ENCODE measurements around the gene KAZN.

Gene KAZN

DNA sequence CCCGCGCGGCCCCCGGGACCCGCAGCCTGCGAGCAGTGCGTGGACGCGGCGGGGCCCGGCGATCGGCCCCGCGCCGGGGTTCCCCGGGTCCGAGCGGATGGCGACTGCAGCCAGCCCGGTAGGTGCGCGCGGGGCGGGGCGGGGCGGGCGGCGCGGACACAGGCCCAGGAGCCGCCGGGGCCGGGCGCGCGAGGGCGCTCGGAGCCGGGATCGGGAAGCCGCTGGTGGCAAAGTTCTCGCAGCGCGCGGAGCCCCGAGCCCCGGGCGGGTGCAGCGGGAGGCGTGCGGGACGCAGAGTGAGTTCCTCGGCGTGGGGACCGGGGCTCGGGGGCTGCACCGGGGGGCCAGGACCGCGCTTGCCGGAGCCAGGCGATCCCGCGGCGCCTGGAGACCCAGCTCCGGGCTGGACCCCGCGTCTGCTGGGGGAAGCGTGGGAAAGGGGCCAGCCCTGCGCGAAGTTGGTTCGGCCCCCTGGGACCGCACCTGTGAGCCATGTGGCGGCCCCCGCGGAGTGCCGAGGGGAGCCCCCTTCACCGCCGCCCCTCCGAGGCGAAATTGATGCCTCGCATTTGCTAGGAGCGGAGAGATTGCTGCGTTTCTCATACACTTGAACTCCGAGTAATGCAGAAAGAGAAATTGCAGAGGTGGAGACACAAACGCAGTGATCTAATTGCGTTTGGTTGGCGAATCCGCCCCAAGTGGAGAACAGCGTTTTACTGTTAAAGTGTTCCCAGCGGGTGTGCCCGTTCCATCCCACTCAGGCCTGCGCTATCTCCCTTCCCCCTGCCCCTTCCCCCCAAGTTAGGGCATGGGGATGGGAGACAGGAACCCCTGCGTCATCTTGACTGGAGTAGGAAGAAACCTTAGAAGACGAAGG, 326.2 kb downstream of the KAZN start:
- DNase-seq, result no peak

DNA sequence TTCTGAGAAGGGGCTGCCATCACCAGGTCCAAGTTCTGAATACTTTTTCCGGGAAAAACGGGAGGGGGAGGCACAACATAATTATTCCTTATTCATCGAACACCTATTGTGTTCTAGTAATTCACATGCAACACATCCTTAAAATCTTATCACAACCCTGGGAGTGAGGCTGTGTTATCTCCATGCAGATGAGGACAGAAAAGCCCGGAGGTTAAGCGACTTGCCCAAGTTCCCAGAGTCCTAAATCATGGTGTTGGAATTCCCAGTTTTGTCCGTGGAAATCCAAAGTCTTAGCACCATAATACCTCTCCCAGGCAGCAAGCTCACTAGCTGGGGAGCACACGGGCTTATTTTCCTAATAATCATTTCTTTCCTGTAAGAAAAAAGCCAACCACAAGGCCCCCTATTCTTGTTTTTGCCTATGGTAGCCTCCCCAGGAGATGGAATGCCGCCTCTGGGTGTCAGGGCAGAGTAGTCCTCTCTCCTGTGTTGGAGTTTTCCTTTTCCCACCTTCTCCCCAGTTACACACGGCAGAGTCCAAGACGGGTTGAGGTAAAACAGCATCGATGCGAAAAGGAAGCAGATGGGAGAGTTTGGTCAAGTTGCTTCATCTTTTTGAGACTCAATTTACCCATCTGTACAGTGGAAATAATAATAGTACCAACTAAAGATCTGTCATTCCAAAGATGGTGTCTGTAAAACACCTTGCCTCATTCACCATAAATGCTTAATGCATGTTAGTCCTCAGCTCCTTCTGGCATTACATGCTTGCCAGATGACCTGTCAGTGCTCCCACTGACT, 327.1 kb downstream of the KAZN start:
- DNase-seq, result no peak

DNA sequence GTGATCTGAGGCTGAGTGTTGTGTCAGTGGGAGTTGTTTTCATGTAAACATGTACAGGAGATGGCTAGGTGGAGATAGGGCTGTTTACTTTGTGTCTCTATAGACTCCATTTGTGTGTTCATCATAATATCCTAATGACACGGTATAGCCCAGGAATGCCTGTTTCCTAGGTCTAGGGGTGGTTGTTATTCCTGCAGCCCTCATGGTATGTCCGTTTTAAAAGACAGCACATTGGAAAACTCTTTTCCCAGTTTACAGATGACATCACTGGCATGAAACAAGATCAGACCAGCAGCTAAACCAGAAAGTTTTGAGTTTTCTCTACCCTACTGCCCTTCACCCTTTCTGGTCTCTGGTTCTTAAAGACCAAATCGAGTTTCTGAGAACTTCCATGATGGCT, 327.7 kb downstream of the KAZN start:
- no peak for DNase-seq

DNA sequence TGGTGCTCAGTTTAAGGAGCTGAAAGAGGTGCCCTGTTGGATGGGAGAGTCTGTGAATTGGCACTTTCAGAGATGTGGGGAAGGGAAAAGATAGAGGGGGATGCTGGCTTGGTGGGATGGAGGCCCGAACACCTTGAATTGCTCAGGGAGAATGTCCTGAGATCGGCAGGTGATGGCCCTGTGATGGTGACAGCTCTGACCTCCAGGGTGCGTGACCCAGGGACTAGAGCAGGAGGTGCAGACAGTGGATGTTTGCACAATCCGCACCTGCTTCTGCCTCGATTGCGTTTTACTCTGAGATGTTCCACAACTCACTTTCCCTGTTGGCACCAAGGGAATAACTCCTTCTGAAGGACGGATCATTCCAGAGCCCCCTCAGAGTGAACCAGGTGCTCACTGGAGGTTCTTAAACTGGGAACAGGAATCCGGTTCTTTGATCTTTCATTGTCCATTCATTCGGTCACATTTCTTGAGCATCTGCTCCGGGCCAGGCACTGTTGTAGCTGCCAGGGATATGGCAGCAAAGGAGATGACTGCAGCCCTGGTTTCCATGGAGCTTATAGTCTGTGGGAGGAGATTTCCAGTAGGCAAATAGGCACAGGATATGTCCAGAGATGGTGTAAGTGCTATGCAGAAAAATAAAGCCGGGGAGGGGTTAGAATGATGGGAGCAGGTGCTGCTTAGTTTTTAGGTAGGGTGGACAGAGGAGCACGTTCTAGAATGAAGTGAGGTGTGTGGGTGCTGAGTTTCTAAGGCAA, 328.5 kb downstream of the KAZN start:
- no peak for DNase-seq

DNA sequence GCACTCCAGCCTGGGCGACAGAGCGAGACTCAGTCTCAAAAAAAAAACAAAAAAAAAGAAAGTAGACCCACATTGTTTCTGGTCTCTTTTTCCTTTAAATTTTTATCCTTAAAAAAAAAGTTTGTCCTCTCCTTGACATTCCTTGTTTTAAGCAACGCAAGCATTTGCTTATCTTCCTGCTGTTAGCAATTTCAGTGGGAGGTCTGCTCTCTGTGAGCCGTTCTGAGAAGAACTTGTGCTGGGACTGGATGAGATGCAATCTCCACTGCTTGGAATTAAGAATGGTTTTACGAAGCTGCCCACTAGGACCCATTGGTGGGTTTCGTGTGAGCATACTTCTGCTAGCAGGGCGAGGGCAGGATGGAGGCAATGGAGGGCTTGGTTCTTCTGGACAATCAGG, 329.9 kb downstream of the KAZN start:
- DNase-seq, result no peak

DNA sequence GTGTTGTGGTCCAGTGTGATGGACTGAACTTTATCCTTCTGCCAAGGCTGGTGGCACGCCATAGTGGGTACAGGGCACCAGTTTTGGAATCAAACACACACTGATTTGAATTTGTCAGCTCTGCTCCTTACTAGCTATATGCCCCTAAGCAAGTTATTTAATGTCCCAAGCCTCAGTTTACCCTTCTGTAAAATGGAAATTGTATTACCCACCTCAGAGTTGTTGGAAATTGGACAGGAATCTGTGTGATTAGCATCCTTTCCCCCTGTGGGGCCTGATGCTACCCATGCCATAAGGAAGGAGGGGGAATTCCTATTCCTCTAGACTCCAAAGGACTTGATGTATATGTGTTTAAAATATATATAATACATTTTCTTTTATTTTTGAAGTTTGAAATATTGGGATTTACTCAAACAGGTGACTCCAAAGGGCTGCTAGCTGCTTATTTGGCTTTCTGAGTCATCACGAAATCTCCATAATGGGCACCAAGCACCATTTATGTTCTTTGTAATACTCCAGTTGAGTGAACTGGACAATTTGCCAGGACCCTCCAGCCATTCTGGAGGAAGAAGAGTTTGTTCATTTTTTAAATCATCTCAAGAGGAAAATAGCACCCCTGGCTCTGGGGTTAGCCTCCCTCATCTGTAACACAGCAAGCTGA, 330.5 kb downstream of the KAZN start:
- no peak for DNase-seq

DNA sequence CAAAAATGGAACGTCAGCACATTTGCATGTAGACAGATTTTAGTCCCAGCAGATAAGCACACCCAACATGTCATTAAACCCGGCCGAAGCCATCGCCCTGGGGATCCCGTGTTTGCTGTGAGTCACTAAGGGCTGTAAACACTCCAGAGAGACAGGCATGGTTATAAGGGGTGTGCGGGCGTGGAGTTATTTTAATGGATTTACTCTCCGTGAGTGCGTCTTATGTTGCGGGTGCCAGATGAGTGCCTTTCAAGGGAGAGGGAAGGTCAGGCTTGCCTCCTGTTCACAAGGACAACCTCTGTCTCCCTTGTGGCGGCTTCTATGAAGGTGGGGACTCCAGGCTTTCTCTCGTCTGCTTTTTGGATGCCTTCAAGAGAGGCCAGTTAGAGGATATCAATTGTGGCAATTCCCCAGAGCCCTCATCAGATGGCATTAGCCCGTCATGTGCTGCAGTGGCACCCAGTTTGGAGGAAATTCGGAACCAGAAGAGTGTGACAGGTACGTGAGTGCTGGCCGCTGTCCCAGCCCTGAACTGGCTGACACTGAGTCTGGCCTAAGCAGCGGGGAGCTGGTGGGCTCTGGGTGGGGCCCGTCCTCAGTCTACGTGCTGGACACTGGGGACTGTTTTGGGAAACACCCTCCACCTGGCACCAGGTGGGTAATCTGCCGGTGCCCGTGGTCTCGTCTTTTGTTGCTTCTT, 331.2 kb downstream of the KAZN start:
- DNase-seq, result no peak

DNA sequence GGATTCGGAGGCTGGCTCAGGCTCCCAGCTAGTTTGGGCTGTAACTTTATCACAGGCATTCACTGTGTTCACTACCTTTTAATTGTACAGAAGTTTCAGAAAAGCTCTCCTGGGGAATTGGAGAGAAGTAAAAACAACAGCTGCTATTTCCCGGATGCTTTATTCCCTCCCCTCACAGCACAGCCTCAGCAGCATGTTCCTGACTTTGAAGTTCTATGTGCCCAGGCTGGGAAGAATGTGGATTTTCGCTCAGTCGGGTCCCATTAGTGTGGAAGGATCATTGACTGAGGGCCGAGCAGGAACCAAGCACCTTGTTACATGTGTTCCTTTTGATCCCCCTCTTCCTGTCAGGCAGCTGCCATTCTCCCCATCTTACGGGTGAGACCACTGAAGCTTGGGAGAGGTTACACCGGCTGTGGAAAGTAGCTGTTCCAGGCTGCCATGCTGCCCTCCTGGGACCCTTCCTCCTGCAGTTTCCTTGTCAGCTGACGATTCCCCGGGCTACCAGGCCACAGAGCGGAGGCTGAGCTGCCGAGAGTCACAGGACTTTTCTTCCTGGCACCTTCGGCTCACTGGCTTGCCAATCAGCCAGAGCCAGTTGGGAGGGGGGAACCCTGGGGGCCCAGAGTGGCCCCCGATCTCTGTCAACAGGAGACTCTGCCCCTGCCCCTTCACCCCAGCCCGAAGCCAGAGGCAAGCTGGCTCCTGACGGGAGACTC, 331.9 kb downstream of the KAZN start:
- DNase-seq, result no peak

DNA sequence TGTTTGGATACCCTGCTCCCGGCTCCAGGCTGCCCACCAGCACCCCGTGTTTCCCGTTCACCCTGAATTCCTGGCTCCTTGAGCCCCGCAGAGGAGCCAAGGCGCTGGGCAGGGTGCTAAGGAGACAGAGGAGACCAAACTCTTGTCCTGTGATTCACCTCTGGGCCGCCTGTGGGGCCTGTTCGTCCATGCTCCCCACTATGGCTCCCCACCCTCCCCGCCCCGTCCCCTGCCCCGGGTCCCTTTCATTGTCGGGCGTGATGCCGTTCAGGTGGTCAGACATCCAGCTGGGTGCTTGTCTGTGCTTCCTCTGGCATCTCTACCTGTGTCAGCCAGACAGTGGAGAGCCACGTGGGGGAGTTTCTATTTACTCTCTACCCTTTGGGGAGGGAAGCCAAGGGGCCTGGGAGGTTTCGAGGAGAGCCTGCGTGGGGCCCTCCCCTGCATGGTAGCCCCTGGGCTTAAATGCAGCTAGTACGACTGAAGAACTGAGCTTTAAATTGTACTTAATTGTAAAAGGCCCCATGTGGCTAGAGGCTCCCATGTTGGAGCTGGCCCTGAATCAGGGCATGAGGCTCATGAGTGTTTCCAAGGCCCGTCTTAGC, 333.7 kb downstream of the KAZN start:
- no peak for DNase-seq

DNA sequence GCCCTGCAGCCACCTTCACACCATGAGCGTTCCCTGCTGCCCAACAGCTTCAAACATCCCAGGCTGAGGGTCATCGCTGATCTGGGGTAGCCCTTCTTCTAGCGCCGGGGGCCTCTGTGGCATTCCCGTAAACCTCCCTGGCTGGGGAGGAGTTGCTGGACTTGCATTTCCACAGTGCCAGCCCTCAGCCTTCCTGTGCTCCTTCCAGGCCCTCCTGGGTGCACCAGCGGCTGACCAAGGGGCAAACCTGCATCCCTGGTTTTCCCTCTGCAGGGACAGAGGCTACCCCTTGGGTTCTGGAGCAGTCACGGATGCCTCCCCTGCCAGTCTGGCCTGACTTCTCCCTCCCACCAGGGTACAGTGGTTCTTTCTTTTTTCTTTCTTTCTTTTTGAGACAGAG, 336.4 kb downstream of the KAZN start:
- DNase-seq, result no peak

DNA sequence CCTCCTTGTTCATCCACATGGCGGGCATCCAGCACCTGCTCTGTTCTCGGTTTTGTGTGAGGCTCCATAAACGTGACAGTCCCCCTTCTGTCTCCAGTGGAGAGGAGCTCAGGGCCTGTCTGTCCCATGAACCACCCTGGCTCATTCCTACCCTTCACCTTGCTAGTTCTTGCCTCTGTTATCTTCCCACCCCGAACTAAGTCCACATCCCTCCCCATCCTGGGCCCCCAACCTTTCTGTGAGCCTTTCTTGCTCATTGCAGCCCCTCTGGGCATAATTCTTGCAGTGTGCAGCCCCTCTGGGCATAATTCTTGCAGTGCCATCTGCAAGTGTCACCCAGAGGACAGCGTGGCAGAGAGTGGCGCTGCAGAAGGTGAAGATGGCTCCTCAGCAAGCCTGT, 338.3 kb downstream of the KAZN start:
- DNase-seq, result no peak

DNA sequence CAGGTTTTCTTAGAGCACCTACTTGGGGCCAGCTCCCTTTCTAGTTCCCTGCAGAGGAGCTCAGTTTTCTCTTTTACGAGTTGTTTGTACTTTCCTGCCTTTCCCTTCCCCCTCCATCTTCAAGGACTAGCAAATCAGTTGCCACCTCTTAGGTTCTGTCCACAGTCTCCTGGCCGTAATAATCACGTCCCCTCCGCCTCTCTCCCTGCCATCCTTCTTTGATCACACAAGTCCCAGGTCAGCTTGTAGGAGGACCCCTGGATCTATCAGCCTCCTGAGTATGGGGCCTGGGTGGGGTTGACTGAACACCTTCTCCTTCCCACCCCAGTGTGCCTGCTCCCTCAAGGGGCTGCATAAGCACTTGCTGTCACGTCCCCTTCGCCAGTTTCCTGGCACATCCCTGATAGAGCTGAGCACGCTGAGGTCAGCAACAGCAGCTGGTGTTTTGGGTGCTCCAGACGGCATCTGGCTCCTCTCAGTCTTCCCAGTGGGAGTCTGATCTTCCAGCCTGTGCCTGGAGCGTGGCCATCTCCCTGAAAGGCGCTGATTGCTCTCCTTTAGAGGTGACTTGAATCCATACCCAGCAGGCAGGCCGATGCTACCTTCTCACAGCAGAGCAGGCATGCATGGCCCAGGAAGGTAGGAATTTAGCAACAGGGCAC, 338.9 kb downstream of the KAZN start:
- no peak for DNase-seq

DNA sequence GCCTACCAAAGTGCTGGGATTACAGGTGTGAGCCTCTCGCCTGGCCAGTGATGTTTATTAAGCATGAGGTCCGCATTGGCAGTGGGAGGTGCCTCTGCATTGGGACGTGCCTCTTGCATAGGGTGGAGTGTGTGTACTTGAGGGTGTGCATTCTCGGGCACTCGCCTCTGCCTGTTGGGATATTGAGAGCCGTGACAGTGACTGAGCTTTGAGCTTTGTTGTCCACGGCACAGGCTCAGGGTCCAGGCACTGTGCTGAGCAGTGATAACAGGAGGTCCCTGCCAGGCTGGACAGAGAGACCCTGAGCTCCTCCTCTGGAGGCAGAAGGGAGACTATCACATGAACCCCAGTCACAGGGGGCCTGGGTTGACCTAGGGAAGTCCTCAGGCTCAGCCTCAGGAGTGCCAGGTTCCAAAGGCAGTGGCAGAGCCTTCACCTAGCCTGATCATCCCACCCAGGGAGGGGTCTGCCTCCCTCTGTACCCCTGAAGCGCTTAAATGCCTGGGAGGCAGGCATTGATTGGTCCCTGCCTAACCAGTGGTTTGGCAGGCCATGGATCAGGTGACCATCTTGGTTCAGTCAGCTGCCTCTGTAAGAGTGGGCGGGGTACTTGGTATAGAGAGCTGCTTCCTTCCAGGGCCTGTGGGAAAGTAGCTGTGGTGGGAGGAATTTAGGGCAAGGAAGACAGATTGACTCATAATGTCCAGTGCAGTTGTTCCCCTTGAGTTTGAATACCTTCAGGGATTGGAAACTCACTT, 341.2 kb downstream of the KAZN start:
- no peak for DNase-seq

DNA sequence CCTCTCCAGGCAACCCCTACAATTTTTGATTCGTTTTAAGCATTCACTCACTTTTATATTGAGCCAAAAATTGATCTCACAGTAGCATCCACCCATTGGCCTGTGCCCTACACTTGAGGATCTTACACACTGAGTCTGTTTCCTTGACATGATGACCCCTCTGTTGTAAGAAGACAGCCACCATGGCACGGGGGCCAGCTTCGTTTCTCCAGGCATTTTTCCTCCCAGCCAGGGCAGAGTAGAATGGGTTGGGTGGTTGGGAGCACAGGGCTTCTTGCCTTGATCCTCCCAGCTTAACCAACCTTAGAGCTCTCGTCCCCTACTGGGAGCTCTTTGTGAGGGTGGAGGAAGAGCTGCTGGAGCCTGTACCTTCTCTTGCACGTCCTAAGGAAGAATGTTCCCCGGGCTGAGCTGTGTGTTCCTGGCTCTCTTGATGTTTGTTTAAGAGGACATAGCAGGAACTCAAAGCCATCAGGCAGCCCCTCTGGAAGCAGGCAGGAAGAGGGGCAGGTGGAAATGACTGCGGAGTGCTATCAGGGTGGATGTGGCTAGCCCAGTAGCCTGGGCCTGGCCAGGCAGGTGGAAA, 341.9 kb downstream of the KAZN start:
- DNase-seq, result no peak

DNA sequence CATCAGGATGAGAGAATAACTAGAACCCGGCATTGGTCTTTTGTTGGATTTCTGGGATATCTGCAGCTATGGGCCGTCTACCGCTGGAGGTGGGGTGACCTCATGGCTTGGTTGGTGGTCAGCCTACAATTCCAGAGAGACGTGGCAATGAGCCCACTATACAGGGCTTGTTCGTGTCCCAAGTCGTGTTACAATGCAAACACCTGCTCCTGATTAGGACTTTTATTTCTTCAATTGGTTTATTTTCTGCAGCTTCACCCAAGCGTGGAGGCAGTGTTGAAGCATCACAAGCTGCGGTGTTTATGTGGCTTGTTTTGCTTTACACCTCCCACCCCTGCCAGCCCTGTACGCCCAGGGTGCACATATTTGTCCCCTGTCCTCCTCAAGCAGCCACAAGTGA, 343.4 kb downstream of the KAZN start:
- DNase-seq, result no peak

DNA sequence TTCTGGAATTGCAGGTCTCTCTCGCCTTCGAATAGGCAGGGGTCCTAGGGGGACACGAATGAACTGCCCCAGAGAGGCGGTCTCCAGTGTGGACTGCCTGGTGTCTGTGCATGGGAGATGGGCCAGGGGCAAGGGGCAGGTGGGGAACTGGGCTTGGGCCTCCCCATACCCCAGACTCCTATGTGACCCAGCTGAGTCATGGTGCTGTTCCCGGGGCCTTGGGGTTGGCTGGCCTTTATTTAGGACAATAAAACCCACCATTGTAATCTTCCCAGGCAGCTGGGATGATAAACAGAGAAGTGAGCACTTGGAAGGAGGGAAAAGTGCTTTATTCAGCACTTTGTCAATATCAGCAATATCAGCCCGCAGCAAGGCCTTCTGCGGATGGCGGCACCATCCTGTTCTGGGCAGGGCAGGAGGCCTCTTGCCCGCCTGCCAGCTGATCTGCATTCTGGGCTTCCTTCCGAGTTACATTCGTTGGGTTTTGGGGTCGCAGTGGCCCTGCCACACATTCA, 346.0 kb downstream of the KAZN start:
- no peak for DNase-seq

DNA sequence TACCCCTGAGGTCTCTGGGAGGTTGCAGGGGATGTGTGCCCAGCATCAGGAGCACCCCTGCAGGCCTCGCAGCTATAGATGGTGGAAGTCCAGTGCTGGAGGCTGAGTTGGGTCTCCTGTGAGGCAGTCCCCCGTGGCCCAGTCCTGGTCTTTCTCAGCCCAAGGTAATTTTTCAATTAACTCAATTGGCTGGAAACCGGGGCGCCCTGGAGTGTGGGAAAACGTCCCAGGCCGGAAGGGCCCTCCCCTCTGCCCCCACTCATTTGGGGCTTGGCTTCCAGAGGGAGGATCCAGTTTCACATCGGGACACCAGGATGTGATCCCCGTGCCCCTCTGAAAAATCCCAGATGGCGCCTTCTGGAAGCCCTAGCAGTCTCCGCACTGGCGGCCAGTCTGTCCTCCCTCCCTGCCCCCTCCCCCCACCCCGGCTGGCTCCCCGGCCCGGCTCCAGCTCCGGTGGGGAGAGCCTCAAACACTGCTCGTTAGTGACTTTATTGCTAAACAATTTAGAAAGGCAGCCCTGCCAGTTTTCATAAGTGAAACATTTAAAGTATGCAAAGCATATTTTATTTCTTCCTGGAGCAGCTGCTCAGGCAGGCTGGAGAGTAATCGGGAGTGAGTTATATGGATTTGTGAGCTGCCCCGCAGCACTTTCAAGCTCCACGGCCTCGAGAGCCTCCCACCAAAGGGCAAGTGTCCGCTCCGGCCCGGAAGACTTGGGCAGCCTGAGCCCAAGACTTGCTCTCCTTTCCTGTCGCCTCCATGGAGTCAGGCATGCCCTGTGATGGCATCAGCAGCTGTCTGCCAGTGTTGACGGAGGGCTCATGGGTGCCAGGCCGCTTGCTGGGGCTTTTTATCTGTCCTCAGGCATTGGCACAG, 346.9 kb downstream of the KAZN start:
- no peak for DNase-seq

DNA sequence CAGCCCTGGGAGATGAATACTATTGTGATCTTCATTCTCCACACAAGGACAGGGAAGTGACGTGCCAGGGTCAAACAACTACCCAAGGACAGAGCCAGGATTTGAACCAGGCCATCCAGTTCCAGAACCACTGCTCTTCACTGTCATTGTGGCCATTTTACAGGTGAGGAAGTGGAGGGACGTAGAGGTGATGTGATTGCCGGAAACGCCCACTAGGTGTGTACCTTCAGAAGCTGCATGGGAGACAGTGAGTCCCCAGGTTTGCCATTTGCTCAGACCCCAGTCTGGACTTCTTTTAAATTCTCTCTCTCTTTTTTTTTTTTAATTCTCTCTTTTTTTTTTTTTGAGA, 347.5 kb downstream of the KAZN start:
- DNase-seq, result no peak
